ENCODE data around the gene TIGD3. TPM values are rescaled to one million over a fixed set of nuclear protein-coding genes. Genes with fewer than 3 reads are reported as not detected.

The TIGD3 gene
- total and polyA plus RNA-seq, 2 of the 13 experiments (the other 11 are each of a cell fraction or from before 2014, with no cell fraction given), result 0.49 to 4.9 TPM

- ChIA-PET POLR2A (interaction anchor here (1.3 to 7.6 kb wide), 3 partner anchors 14 to 20 kb away, joined by 3 to 98 read pairs (median 5); partner anchors contain the start of gene NEAT1), CTCF (ENCODE audit: low intra/inter-chr PET ratio, low total read pairs) (no interaction called here)
- WGBS (ENCODE audit: low lambda C conversion rate), result 100% methylated on average over 10 of the region's 12 CpGs
- no peaks in the 10 kb centered on the region for H4K20me1 ChIP-seq (ENCODE audit: insufficient read depth, low read length)
- DNase-seq (ENCODE audit: low spot score), result no peak
- intact Hi-C loops (cut with micrococcal nuclease; ENCODE audit: unreplicated experiment) (no loop called here), in situ Hi-C loops (cut with HindIII; ENCODE audit: extremely low pct_ligation_motif_present, low pct_unique_long_range_greater_than_20kb) (no loop called here)
- no peaks in the 10 kb centered on the region for H3K9me3 ChIP-seq (ENCODE audit: low read length)
- H3K4me2 ChIP-seq (ENCODE audit: low read depth, low read length), result no peak overlapping the region
- H3K36me3 ChIP-seq (replicated peaks in 1 of 2; ENCODE audit: control insufficient read depth in 1 of 2, insufficient read depth in 2 of 2, low read length in 2 of 2), result peaks cover 8 to 18% of the 10 kb centered on the region in 2 experiments; a peak in 4 of 5 replicates
- H3K27me3 ChIP-seq (ENCODE audit: control insufficient read depth in 1 of 2, insufficient read depth in 2 of 2, low read length in 2 of 2), result no peaks in the 10 kb centered on the region
- no TSS peak for BruUV-seq (replicated peaks)
- H3K9ac ChIP-seq (ENCODE audit: insufficient read depth, low read depth, low read length), result no peak overlapping the region
- H3K79me2 ChIP-seq (ENCODE audit: insufficient read depth, low read length), result no peaks in the 10 kb centered on the region
- TF ChIP-seq KLF13 (CRISPR knock-in tag; IDR thresholded peaks at IDR 0.05), result no peak
- no peak for TF ChIP-seq ZNF12 (CRISPR knock-in tag; IDR thresholded peaks at IDR 0.05)
- ATAC-seq, result no peak
- H3K4me3 ChIP-seq (replicated peaks in 1 of 3; ENCODE audit: insufficient read depth in 1 of 3, low read depth in 2 of 3, low read length in 3 of 3), result no peak overlapping the region
- H2AFZ ChIP-seq (ENCODE audit: low read length), result no peak overlapping the region
- no peak for FAIRE-seq
- peaks cover 19% of the 10 kb centered on the region for H3K4me1 ChIP-seq (ENCODE audit: insufficient read depth, low read length)
- no peak overlapping the region for H3K27ac ChIP-seq (ENCODE audit: extremely low read length, insufficient read depth, low read length)
Measured at GRCh38 chr11:65403607-65404121, 49.1 kb downstream of the TIGD3 start.

- FAIRE-seq, result no peak
- 97% methylated on average over 13 of the region's 13 CpGs for WGBS (ENCODE audit: low lambda C conversion rate)
- H3K27ac ChIP-seq (ENCODE audit: extremely low read length, insufficient read depth, low read length), result no peak overlapping the region
- H3K4me2 ChIP-seq (ENCODE audit: low read depth, low read length), result no peak overlapping the region
- no peak overlapping the region for H3K9ac ChIP-seq (ENCODE audit: insufficient read depth, low read depth, low read length)
- no peaks in the 10 kb centered on the region for H4K20me1 ChIP-seq (ENCODE audit: insufficient read depth, low read length)
- no peaks in the 10 kb centered on the region for H3K9me3 ChIP-seq (ENCODE audit: low read length)
- DNase-seq (ENCODE audit: low spot score), result no peak
- peaks cover 19% of the 10 kb centered on the region for H3K4me1 ChIP-seq (ENCODE audit: insufficient read depth, low read length)
- H2AFZ ChIP-seq (ENCODE audit: low read length), result no peak overlapping the region
- H3K27me3 ChIP-seq (ENCODE audit: control insufficient read depth in 1 of 2, insufficient read depth in 2 of 2, low read length in 2 of 2), result no peaks in the 10 kb centered on the region
- POLR2A ChIA-PET, result interaction anchor here (1.2 to 7.6 kb wide), 2 partner anchors 13 to 17 kb away, joined by 3 to 98 read pairs; no protein-coding TSS in a partner anchor
- no peaks in the 10 kb centered on the region for H3K79me2 ChIP-seq (ENCODE audit: insufficient read depth, low read length)
- CTCF ChIA-PET (ENCODE audit: low intra/inter-chr PET ratio, low total read pairs), result no interaction called here
- H3K36me3 ChIP-seq (replicated peaks in 1 of 2; ENCODE audit: control insufficient read depth in 1 of 2, insufficient read depth in 2 of 2, low read length in 2 of 2), result peaks cover 8 to 21% of the 10 kb centered on the region in 2 experiments; a peak in 4 of 5 replicates
- no peak overlapping the region for H3K4me3 ChIP-seq (replicated peaks in 1 of 3; ENCODE audit: insufficient read depth in 1 of 3, low read depth in 2 of 3, low read length in 3 of 3)
- intact Hi-C loops (cut with micrococcal nuclease; ENCODE audit: unreplicated experiment) (no loop called here), in situ Hi-C loops (cut with HindIII; ENCODE audit: extremely low pct_ligation_motif_present, low pct_unique_long_range_greater_than_20kb) (no loop called here)
- BruUV-seq (replicated peaks), result no TSS peak
- no peak for ATAC-seq
- TF ChIP-seq TOPORS (CRISPR knock-in tag; IDR thresholded peaks at IDR 0.05), result no peak
- no peak for TF ChIP-seq TARDBP (CRISPR knock-in tag; IDR thresholded peaks at IDR 0.05)
- TF ChIP-seq, protein P1, sequence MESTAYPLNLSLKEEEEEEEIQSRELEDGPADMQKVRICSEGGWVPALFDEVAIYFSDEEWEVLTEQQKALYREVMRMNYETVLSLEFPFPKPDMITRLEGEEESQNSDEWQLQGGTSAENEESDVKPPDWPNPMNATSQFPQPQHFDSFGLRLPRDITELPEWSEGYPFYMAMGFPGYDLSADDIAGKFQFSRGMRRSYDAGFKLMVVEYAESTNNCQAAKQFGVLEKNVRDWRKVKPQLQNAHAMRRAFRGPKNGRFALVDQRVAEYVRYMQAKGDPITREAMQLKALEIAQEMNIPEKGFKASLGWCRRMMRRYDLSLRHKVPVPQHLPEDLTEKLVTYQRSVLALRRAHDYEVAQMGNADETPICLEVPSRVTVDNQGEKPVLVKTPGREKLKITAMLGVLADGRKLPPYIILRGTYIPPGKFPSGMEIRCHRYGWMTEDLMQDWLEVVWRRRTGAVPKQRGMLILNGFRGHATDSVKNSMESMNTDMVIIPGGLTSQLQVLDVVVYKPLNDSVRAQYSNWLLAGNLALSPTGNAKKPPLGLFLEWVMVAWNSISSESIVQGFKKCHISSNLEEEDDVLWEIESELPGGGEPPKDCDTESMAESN (CRISPR knock-in tag; conservative IDR thresholded peaks at IDR 0.05), result no peak
Measured at GRCh38 chr11:65404210-65404609, 49.7 kb downstream of the TIGD3 start.
